ENCODE results near the gene SEL1L3.
"Not testable (repeated sequence)": the region's sequence is repeated elsewhere in the genome, so short reads cannot be mapped to it uniquely, and the experiment has no call there.

The SEL1L3 gene

GRCh38 chr4:25862411-25863346 lies at the start of gene SEL1L3:
TSS of gene SEL1L3 (minus strand) at chr4:25862988. CDS start at chr4:25862836, 152 bp downstream.
- DNase-seq (ENCODE audit: low spot score), result peak; percentile 78

GRCh38 chr4:25911356-25911755 lies 48.6 kb upstream of the SEL1L3 start:
- no peak for DNase-seq (ENCODE audit: low spot score)

- no peak for DNase-seq (ENCODE audit: low spot score)
These were observed 45.7 kb upstream of the SEL1L3 start for GRCh38 chr4:25908491-25908901.

GRCh38 chr4:25906113-25906512 lies 43.3 kb upstream of the SEL1L3 start:
- DNase-seq (ENCODE audit: low spot score), result not testable (repeated sequence)

DNA sequence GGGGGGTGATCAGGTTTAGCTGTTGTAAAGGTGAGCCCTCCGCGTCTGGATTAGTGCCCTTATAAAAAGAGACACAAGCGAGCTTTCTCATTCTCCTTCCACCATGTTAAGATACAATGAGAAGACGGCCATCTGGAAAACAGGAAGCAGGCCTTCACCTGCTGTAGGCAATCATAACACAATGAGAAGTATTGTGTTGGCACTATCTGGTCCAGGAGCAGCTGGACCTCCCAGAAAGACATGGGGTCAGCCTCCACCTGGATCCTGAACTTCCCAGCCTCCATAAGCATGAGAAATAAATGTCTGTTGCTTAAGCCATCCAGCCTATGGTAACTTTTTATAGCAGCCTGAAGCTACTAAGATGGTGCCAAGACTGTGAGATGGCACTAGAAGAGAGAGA lies 42.6 kb upstream of the SEL1L3 start:
- no peak for DNase-seq (ENCODE audit: low spot score)

DNA sequence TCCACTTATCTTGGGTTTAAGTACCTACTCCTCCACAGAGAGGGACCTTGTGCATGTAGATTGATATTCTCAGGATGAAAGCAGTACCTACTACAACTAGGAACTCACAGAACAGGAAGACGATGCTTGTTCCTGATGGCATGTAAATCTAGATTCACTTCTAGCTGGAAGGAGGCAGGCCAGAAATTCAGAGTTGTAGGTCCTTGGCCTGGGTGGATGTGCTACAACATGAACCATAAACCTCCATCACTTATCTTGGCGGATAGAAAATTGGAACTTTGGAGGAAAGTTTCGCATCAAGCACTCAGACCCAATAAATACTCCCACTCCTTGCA lies 41.9 kb upstream of the SEL1L3 start:
- no peak for DNase-seq (ENCODE audit: low spot score)

DNA sequence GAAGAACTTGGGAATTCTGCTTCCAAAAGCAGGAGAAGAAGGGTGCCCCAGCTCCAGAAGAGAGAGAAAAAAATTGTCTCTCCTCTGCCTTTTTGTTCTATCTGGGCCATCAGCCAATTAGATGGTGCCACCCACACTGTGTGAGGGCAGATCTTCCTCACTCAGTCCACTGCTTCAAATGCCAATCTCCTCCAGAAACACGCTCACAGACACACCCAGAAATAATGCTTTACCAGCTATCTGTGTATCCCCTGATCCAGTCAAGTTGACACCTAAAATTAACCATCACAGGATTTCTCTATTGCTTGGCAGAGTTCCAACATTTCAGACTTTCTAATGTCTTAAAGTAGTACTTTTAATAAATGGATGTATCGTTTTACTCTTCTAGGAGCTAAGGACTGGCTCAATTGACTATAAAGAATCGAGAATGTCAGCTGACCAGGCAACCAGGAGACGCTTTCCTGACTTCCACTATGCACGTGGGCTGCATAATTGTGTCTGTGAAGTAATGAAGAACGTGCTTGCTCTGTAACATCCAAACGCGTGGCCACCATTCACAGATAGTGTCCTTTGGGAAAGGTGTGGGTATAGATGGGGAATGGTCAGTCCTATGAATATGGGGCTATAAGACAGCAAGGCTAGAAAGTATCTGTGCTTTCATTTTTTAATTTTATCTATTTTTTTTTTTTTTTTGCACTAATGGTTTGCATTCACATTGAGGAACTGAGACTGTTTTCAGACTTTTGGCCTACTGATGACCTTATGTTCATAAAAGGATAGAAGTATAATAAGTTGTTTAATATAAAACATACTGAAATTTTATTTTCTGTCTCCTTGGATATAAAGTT lies 41.3 kb upstream of the SEL1L3 start:
- no peak for DNase-seq (ENCODE audit: low spot score)

DNA sequence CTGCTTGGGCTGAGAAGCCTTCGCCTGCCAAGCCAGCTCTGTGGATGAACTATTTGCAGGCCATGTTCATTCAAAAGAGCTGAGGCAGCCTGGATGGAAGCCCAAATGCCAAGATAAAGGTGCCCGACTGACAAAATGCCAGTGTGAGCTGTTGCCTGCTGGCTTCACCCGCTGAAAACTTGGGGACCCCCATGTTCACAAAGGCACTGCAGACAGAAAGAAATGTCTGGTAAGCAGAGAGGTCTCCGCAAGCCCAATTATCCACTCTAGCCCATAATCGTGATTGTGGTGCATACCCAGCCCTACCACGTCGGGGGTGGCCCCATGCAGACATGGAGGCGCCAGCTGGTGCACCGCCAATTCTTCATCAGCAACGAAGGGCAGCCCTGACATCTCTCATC lies 38.2 kb upstream of the SEL1L3 start:
- no peak for DNase-seq (ENCODE audit: low spot score)

DNA sequence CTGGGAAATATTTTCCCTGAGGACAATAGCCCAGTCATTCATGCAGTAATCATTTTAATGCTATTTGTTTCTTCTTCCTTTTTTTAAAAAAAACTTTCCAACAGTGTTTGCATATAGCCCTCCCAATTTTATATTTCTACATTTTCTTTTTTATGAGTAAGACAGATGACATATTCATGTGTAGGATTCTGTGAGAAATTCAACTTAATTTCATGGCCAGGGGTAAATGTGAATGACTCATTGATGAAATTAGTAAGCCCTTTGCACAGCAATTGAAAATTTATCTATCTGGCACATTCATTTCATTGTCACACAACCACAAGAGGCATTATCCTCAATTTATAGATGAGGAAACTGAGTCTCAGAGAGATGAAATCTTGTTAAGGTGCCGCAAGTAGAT lies 37.5 kb upstream of the SEL1L3 start:
- no peak for DNase-seq (ENCODE audit: low spot score)

DNA sequence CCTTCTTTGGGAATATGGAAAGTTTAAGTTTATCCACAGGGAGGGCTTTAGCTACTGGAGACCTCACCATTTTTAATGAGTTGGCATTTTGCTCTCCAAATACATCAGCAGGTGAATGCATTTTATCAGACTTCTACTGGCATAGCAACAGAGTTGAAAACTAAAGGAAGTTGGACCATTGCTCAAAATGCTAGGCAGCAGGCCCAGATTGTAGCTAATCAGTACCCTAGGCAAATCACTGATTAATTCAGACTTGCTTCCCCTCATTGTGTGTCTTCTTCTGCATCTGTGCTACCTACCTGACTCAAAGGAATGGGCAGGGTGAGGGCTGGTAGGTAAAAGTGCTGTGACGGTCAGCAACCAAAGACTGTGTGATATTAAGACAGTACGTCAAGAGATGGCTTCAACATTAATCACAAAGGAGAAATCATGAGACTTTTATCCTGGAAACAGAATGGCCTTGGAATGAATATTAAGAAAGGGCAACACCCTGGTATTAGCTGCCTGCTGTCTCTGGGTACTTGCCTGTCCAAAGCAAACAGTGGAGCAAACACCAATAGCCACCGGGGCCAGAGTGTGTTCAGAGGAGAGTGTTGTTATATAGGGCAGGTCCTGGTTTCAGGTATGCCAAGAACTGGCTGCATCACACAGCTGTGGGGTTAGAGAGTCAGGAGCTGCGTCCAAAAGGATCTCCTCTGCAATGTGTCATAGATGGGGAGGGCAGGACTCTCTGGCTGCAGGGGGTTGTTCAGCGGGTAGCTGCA lies 34.2 kb upstream of the SEL1L3 start:
- DNase-seq (ENCODE audit: low spot score), result no peak

DNA sequence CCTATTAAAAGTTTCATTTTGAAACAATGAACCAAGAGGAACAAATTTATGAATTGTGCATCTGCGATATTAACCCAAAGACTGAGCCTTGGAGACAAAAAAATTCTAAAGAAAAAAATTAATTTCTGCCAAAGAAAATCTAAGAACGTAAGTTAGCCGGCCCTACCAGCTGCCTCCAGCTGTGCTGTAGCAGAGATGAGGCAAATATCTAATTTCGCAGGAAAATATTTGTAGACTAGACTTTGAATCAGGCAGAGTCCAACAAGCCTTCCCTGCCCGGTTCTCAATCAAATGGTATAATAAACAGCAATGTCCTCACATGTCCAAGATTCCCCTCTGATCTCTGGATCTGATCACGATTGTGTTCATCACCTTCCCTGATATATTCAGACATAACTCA lies 30.0 kb upstream of the SEL1L3 start:
- no peak for DNase-seq (ENCODE audit: low spot score)

DNA sequence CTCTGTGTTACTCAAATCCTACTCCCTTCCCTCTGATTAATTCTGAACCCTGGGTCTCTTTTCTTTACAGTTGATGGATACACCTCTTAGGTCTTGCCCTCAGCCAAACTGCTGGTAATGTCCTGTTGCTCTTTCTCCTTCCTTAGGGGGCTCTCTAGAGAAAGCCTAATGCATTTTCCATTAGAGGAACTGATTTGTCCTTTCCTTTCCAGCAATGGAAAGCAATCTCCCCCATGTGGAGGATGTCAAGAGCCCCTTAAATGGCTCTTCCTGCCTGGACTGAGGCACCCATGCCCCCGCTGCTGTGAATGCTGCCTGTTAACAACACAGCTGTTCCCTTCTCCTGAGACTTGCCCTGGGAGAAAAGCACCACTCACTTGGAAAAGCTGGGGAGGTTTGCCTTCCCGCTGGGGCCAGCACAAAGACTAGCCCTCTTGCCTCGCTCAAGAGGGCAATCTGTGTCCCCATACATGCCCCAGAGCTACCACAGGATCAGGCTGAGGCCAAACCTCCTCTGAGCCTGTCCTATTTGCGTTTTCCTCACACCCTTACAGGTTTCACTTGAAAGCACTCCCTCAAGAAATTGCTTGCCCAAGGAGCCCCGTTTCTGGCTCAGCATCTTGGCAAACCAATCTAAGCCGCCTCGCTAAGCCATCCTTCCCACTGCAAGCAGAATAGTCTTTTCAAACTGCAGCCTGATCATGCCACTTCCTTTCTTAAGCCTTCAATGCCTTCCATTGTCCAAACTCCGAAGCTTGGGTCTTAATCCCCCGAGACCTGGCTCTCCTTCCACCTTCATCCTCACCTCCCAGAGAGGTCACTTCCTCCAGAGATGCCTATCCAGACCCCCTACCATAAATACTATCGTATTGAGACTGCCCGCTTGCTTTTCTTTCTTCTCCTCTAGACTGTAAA lies 28.0 kb upstream of the SEL1L3 start:
- DNase-seq (ENCODE audit: low spot score), result peak; percentile 63

DNA sequence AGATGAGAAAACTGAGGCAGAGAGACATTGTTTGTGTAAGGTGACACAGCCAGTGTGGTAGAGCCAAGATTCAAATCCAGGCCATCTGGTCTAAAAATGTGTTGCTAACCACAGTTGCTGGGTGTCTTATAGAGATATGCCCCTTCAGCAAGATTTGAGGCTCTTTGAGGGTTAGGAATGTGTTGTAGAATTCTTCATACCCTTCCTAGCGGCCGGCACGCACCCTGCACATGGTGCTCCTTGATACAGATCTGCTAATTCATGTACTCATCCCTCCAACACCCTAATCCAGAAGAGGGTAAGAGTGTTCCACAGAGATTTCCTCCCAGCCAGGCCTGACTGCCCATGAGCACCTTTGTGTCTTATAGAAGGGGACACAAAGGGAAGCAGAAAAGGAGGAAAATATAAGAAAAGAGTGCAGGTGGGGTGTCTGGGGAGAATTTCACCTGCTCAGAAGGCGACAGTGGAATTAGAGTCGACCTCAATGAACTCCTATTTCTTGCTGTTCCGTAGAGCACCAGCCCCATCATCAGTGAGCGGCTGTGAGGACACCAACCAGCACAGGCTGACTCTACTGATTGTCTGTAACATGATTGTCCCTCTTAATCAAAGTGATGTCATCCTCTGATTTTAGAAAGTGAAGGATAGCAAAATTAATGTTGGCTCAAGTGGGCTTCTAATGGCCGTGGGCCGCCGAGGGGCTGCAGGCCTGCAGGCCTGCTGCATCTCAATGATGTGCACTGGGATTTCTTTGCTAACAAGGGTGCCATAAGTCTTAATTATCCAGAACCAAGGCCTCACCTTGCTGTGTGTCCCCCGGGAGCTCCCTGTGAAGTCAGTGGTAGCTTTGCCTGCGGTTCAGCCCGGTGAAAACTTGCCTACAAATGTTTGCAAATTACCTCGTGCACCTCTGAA lies 27.1 kb upstream of the SEL1L3 start:
- DNase-seq (ENCODE audit: low spot score), result no peak

DNA sequence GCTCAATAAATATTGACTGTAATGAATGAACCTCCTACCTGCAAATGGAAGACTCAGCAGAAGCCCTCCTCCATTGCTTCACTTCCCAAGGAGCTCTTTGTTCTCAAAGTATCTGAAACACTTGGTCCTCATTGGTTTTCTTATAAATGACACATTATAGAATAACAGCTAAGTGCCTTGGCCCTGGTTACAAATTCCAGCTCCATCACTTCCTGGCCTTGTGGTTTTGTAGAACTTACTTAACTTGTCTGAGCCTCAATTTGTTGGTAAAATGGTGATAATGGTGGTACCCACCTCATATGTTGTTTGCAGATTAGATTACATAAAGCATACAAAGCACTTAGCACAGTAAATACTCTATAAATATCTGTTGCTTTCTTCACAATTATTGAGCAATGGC lies 26.0 kb upstream of the SEL1L3 start:
- no peak for DNase-seq (ENCODE audit: low spot score)

DNA sequence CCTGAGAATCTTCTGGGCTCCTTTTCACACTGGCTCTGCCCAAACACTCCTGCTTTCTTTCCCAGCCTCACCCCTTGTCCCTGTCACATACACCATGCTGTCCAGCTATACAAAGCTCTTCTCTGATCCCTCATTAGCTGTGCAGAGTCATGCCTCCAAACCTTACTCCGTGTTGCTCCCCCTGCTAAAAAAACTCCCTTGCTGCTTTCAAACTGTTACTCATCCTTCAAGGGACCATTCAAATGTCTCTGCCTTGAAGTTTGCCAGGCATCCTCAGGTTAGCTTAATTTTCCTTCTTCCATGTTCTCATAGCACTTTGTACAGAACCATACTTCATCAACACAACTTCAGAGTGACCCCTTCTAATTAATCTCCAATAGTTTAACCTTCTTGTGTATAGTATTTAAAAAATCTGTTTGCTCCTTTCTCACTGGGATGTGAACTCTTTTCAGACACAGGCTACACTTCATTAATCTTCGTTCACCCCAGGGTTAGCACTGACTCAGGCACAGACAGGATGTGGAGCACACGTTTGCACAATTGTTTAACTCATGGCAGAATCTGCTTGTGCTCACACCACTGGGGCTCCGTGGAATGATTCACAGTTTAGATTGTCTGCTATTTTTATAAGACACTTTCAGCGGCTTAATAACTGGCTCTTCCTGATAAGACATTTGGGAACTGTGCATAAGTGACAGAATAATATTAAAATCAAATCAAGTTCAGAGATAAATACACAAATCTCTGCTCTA lies 21.4 kb upstream of the SEL1L3 start:
- no peak for DNase-seq (ENCODE audit: low spot score)

- no peak for DNase-seq (ENCODE audit: low spot score)
These were observed 20.8 kb upstream of the SEL1L3 start for GRCh38 chr4:25883565-25883964.

GRCh38 chr4:25882226-25882625 lies 19.4 kb upstream of the SEL1L3 start:
- DNase-seq (ENCODE audit: low spot score), result no peak

GRCh38 chr4:25881193-25881592 lies 18.4 kb upstream of the SEL1L3 start:
- no peak for DNase-seq (ENCODE audit: low spot score)

GRCh38 chr4:25879991-25880651 lies 17.3 kb upstream of the SEL1L3 start:
- DNase-seq (ENCODE audit: low spot score), result no peak
